ENCODE data around the gene UGT1A10.

GRCh38 chr2:233746475-233747282, 110.4 kb downstream of the UGT1A10 start:
- TF ChIP-seq, protein P1, sequence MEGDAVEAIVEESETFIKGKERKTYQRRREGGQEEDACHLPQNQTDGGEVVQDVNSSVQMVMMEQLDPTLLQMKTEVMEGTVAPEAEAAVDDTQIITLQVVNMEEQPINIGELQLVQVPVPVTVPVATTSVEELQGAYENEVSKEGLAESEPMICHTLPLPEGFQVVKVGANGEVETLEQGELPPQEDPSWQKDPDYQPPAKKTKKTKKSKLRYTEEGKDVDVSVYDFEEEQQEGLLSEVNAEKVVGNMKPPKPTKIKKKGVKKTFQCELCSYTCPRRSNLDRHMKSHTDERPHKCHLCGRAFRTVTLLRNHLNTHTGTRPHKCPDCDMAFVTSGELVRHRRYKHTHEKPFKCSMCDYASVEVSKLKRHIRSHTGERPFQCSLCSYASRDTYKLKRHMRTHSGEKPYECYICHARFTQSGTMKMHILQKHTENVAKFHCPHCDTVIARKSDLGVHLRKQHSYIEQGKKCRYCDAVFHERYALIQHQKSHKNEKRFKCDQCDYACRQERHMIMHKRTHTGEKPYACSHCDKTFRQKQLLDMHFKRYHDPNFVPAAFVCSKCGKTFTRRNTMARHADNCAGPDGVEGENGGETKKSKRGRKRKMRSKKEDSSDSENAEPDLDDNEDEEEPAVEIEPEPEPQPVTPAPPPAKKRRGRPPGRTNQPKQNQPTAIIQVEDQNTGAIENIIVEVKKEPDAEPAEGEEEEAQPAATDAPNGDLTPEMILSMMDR (IDR thresholded peaks at IDR 0.05) = no peak
- no peak for TF ChIP-seq ZFX (IDR thresholded peaks at IDR 0.05; ENCODE audit: borderline replicate concordance)
